CD14-positive monocyte (primary cell): ENCODE measurements around the gene MAP3K10. TPM values are rescaled to one million over a fixed set of nuclear protein-coding genes. Genes with fewer than 3 reads are reported as not detected.

Experiments
- DNase-seq, 3 donors: peaks; one replicate each; pipeline ENCODE4 v3.0.0-alpha.2; 2011 to 2022
- H2AFZ ChIP-seq: 2 replicates; pipeline ENCODE4 v1.6.0; 2012; ENCODE audit warnings: mild to moderate bottlenecking, low read depth, low read length, inconsistent platforms; ENCODE audit not compliant: insufficient read depth, poor library complexity, severe bottlenecking
- H3K27ac ChIP-seq, 2 donors: 1 replicate in 1 of 2; 2 replicates in 1 of 2; pipeline ENCODE4 v1.5.1; 2012 to 2013; ENCODE audit warnings: low read length in 2 of 2, control low read depth in 1 of 2, inconsistent platforms in 1 of 2, low read depth in 1 of 2, mild to moderate bottlenecking in 1 of 2
- H3K27me3 ChIP-seq, 2 donors: one replicate each; pipeline versions ENCODE4 v1.6.0 to v1.6.1; 2011 to 2013; ENCODE audit warnings: low read length in 2 of 2; ENCODE audit not compliant: control insufficient read depth in 2 of 2, insufficient read depth in 2 of 2
- H3K36me3 ChIP-seq, 2 donors: replicated peaks in 1 of 2; 1 replicate in 1 of 2; 2 replicates in 1 of 2; pipeline versions ENCODE4 v1.5.1 to v1.6.1; 2012 to 2013; ENCODE audit warnings: low read length in 2 of 2, control low read depth in 1 of 2, inconsistent platforms in 1 of 2, mild to moderate bottlenecking in 1 of 2; ENCODE audit not compliant: insufficient read depth in 2 of 2, control insufficient read depth in 1 of 2
- H3K4me1 ChIP-seq, 2 donors: 1 replicate in 1 of 2; 2 replicates in 1 of 2; pipeline versions ENCODE4 v1.5.1 to v1.6.1; 2012 to 2013; ENCODE audit warnings: low read length in 2 of 2, control low read depth in 1 of 2, inconsistent platforms in 1 of 2, mild to moderate bottlenecking in 1 of 2, moderate library complexity in 1 of 2; ENCODE audit not compliant: insufficient read depth in 2 of 2, control insufficient read depth in 1 of 2
- H3K4me2 ChIP-seq: replicated peaks from 2 replicates; pipeline ENCODE3; 2012; ENCODE audit warnings: low read length, moderate library complexity, mild to moderate bottlenecking; ENCODE audit not compliant: poor library complexity, severe bottlenecking; ENCODE audit errors: extremely low read depth
- H3K4me3 ChIP-seq, 3 experiments: fragments of 200-600 bp in 1 of 3; sonication (generic) in 1 of 3; replicated peaks in 1 of 3; 1 replicate in 2 of 3; 2 replicates in 1 of 3; pipeline ENCODE4 v1.5.1; 2011 to 2013; ENCODE audit warnings: low read length in 3 of 3, mild to moderate bottlenecking in 3 of 3, control low read depth in 2 of 3, low read depth in 2 of 3, inconsistent platforms in 1 of 3, moderate library complexity in 1 of 3
- H3K79me2 ChIP-seq: 2 replicates; pipeline ENCODE4 v1.6.0; 2012; ENCODE audit warnings: mild to moderate bottlenecking, control low read depth, inconsistent platforms, low read length, moderate library complexity; ENCODE audit not compliant: insufficient read depth
- H3K9ac ChIP-seq: 2 replicates; pipeline ENCODE4 v1.6.0; 2017; ENCODE audit warnings: low read length, mild to moderate bottlenecking; ENCODE audit not compliant: insufficient read depth, poor library complexity, severe bottlenecking
- H3K9me3 ChIP-seq, 2 donors: replicated peaks in 1 of 2; 1 replicate in 1 of 2; 2 replicates in 1 of 2; pipeline versions ENCODE4 v1.5.1 to v1.6.1; 2012 to 2013; ENCODE audit warnings: low read length in 2 of 2, control low read depth in 1 of 2; ENCODE audit not compliant: control insufficient read depth in 1 of 2, insufficient read depth in 1 of 2
- H4K20me1 ChIP-seq: 2 replicates; pipeline ENCODE4 v1.6.0; 2012; ENCODE audit warnings: mild to moderate bottlenecking, low read length, control low read depth, moderate library complexity; ENCODE audit not compliant: insufficient read depth
- H3K27ac Mint-ChIP-seq, 7 donors: one replicate each; pipeline ENCODE4 v1.8.0; 2020; ENCODE audit warnings: mild to moderate bottlenecking in 7 of 7, mixed read lengths in 7 of 7, moderate library complexity in 6 of 7, inconsistent platforms in 2 of 7
- H3K27me3 Mint-ChIP-seq, 3 donors: one replicate each; pipeline ENCODE4 v1.8.0; 2021 to 2022; ENCODE audit warnings: low read depth in 3 of 3, mild to moderate bottlenecking in 3 of 3, mixed read lengths in 3 of 3, moderate library complexity in 3 of 3, inconsistent platforms in 1 of 3
- H3K36me3 Mint-ChIP-seq, 2 donors: one replicate each; pipeline ENCODE4 v1.8.0; 2020; ENCODE audit warnings: mixed read lengths in 2 of 2, inconsistent platforms in 1 of 2, mild to moderate bottlenecking in 1 of 2
- H3K4me1 Mint-ChIP-seq: one replicate; pipeline ENCODE4 v1.8.0; 2020; ENCODE audit warnings: mild to moderate bottlenecking, mixed read lengths
- H3K4me3 Mint-ChIP-seq, 2 donors: one replicate each; pipeline ENCODE4 v1.8.0; 2020; ENCODE audit warnings: mild to moderate bottlenecking in 2 of 2, mixed read lengths in 2 of 2, moderate library complexity in 1 of 2
- H3K9me3 Mint-ChIP-seq, 7 donors: one replicate each; pipeline ENCODE4 v1.8.0; 2020 to 2022; ENCODE audit warnings: mixed read lengths in 7 of 7, mild to moderate bottlenecking in 6 of 7, moderate library complexity in 6 of 7, inconsistent platforms in 2 of 7
- CTCF ChIP-seq: fragments of 200-600 bp; IDR thresholded peaks from one replicate; pipeline ENCODE4 v1.8.0; 2022; ENCODE audit warnings: antibody characterized with exemption, mild to moderate bottlenecking
- WGBS: methylation state at CpG from one replicate; pipeline ENCODE4 v1.1.5; 2013; ENCODE audit warnings: missing lambda C conversion rate; ENCODE audit not compliant: insufficient coverage; 5-methylcytosine and 5-hydroxymethylcytosine counted together
- intact Hi-C, 2 donors: fragments of 100-400 bp; cut with micrococcal nuclease; formaldehyde crosslinking; loops; one replicate each; pipeline versions ENCODE4 v1.15.0 to v1.15.1; 2023
- polyA plus RNA-seq, 3 donors: library from polyadenylated mRNA; depleted of rRNA in 1 of 3; unstranded in 2 of 3; stranded (reverse) in 1 of 3; fragments of 300-500 nt in 2 of 3; fragments of >200 nt in 1 of 3; fragmentation: Illumina TruSeq in 2 of 3; gene quantifications; 1 replicate in 2 of 3; 2 replicates in 1 of 3; pipeline ENCODE4 v1.2.3, GENCODE V29; 2012 to 2021

The MAP3K10 gene
- polyA plus RNA-seq, 3 donors, result 0.05 to 9.1 TPM; not detected in 1

- no peak for TF ChIP-seq CTCF
- H4K20me1 ChIP-seq, result no peaks in the 10 kb centered on the region
- no peak overlapping the region for H3K4me3 ChIP-seq
- no peaks in the 10 kb centered on the region for H3K79me2 ChIP-seq
- no peak overlapping the region for H3K27ac ChIP-seq
- H3K27me3 Mint-ChIP-seq, result peaks cover 12 to 22% (median 15%) of the 10 kb centered on the region in 3 donors
- H3K4me3 Mint-ChIP-seq, result no peak overlapping the region
- intact Hi-C loops, result no loop called here
- peaks cover 0 to 6% (median 2%) of the 10 kb centered on the region in 7 donors for H3K9me3 Mint-ChIP-seq
- no peaks in the 10 kb centered on the region for H3K4me1 Mint-ChIP-seq
- H2AFZ ChIP-seq, result no peak overlapping the region
- H3K36me3 ChIP-seq, result no peaks in the 10 kb centered on the region
- no peaks in the 10 kb centered on the region for H3K9me3 ChIP-seq
- H3K27me3 ChIP-seq, result no peaks in the 10 kb centered on the region
- no peak overlapping the region for H3K27ac Mint-ChIP-seq
- H3K4me2 ChIP-seq, result no peak overlapping the region
- 97% methylated on average over 4 of the region's 4 CpGs for WGBS
- H3K36me3 Mint-ChIP-seq, result no peaks in the 10 kb centered on the region
- no peak overlapping the region for H3K9ac ChIP-seq
- no peaks in the 10 kb centered on the region for H3K4me1 ChIP-seq
- DNase-seq, result no peak
These were observed 12.5 kb upstream of the MAP3K10 start for GRCh38 chr19:40178756-40179155.

- intact Hi-C loops, result no loop called here
These were observed 7.0 kb upstream of the MAP3K10 start for GRCh38 chr19:40184273-40184672.

More at GRCh38 chr19:40184273-40184672, 7.0 kb upstream of the MAP3K10 start:
- Mint-ChIP-seq H3K9me3 (no peaks in the 10 kb centered on the region), H3K36me3 (no peaks in the 10 kb centered on the region), H3K4me1 (peaks cover 4% of the 10 kb centered on the region), H3K27ac (no peak overlapping the region), H3K4me3 (no peak overlapping the region), H3K27me3 (peaks cover 13 to 19% (median 16%) of the 10 kb centered on the region in 3 donors)
- peaks cover 3 to 7% of the 10 kb centered on the region in 2 donors for H3K4me1 ChIP-seq
- no peaks in the 10 kb centered on the region for H3K36me3 ChIP-seq
- TF ChIP-seq CTCF, result no peak
- H3K4me2 ChIP-seq, result no peak overlapping the region
- H3K27ac ChIP-seq, result no peak overlapping the region
- H3K9me3 ChIP-seq, result no peaks in the 10 kb centered on the region
- no peak overlapping the region for H3K9ac ChIP-seq
- no peak for DNase-seq
- no peaks in the 10 kb centered on the region for H3K79me2 ChIP-seq
- no peak overlapping the region for H2AFZ ChIP-seq
- H3K27me3 ChIP-seq, result no peaks in the 10 kb centered on the region
- 83% methylated on average over 1 of the region's 1 CpG for WGBS
- H4K20me1 ChIP-seq, result no peaks in the 10 kb centered on the region
- H3K4me3 ChIP-seq, result no peak overlapping the region
